NT2/D1 (cell line): Measurements from ENCODE around the gene BSCL2.

ENCODE experiments used
- SUZ12 ChIP-seq: IDR thresholded peaks from 2 replicates; pipeline ENCODE4 v1.6.1; 2011; ENCODE audit not compliant: insufficient read length, insufficient read depth; ENCODE audit errors: extremely low read depth
- YY1 ChIP-seq: IDR thresholded peaks from 2 replicates; pipeline ENCODE4 v1.6.1; 2011; ENCODE audit not compliant: insufficient read length, insufficient read depth
- ZNF274 ChIP-seq: IDR thresholded peaks from 2 replicates; pipeline ENCODE4 v1.6.1; 2011; ENCODE audit warnings: mild to moderate bottlenecking, low read depth, low read length

- no peak for TF ChIP-seq YY1
- no peak for TF ChIP-seq ZNF274
- no peak for TF ChIP-seq SUZ12
Observed at GRCh38 chr11:62680825-62681240, 26.4 kb downstream of the BSCL2 start.
